Erythroblast (primary cell): ENCODE data around the gene IQSEC1.

Experiments
- DNase-seq, 2 experiments: peaks; one replicate each; lab custom pipeline; 2025; lab: John Stamatoyannopoulos, UW
- GATA1 ChIP-seq: IDR thresholded peaks from 2 replicates; pipeline ENCODE4 v1.6.1; 2011; ENCODE audit warnings: low read depth, mild to moderate bottlenecking, control low read depth, low read length, moderate library complexity
- POLR2A ChIP-seq: IDR thresholded peaks from 2 replicates; pipeline ENCODE4 v1.6.1; 2011; ENCODE audit warnings: mild to moderate bottlenecking, low read length

The IQSEC1 gene

DNA sequence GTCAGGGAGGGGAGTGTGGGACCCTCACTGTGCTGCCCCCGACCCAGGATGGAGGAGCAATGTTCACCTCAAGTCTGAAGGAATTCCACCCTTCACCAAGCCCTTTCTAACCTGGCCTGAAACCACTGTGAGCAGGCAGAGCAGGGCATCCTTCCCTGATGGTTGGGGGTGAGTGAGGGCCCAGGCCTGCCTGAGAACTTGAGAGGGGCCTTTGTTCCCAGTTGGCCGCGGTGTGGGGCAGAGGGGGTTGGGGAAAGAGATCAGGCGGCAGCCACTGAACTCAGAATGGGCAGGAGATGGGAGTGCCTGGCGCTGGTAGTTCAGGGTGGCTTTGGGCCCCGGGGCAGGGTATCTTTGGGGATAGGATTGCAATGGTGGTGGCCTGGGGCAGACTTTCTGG lies 128.4 kb downstream of the IQSEC1 start:
- no peak for DNase-seq
- TF ChIP-seq POLR2A (no peak), GATA1 (no peak)

DNA sequence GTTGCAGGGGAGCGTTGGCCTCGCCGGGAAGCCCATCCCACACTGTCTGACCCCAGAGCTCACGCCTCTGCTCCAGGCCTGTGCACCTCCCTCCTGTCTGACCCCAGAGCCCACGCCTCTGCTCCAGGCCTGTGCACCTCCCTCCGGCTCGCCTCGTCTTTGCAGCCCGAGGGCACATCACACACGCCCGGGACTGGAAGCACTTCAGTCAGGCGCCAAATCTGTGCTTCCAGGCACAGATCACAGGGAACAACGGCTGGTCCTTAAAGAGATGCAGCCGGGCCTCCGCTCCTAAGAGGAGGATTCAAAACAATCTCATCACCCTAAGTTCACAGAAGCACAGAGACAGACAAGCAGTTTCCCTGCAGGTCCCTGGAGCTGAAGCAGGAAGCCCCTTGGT lies 128.8 kb downstream of the IQSEC1 start:
- no peak for TF ChIP-seq POLR2A
- no peak for TF ChIP-seq GATA1
- no peak for DNase-seq

- TF ChIP-seq POLR2A (no peak), GATA1 (no peak)
- DNase-seq, result no peak
Measured at GRCh38 chr3:12943124-12944021, 129.9 kb downstream of the IQSEC1 start.

GRCh38 chr3:12941495-12942023 lies 131.7 kb downstream of the IQSEC1 start:
- no peak for TF ChIP-seq GATA1
- TF ChIP-seq POLR2A, result no peak
- DNase-seq, result no peak

DNA sequence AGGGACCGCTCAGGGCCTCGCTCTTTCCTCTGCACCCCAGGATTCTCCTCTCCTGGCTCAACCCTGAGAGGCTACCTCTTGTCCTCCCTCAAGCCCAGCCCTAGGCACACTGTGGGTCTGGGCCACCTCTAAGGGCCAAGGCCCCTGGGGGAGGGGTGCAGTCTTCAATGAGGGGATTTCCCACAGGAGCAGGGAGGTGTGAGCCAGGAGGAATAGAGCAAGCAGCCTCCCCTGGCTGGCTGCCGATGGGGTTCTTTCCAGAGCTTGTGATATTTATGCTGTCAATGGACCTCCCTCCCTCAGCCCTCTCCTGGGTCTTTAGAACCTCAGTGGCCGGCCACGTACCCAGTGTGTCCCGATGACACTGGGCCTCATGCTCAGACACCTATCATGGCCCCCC lies 132.4 kb downstream of the IQSEC1 start:
- DNase-seq, result no peak
- TF ChIP-seq POLR2A (no peak), GATA1 (no peak)

DNA sequence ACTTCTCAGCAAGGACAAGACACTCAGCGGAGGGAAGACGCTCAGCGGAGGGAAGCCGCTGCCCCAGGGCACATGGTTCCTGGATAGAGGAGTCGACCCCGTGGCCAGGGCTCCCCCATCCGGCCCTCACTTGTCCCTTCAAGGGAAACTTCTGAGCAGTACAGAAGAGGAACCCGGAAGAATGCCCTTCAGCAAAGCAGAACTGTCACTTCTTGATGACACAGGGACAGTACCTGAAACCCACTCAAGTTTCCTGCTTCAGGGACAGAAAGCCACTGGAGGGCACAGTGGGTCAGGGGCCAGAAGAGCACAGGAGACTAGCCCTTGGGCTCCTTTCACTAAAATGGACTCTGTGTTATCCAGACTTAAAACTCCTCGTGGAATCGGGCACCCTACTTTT lies 134.1 kb downstream of the IQSEC1 start:
- TF ChIP-seq POLR2A (no peak), GATA1 (no peak)
- DNase-seq, result no peak

DNA sequence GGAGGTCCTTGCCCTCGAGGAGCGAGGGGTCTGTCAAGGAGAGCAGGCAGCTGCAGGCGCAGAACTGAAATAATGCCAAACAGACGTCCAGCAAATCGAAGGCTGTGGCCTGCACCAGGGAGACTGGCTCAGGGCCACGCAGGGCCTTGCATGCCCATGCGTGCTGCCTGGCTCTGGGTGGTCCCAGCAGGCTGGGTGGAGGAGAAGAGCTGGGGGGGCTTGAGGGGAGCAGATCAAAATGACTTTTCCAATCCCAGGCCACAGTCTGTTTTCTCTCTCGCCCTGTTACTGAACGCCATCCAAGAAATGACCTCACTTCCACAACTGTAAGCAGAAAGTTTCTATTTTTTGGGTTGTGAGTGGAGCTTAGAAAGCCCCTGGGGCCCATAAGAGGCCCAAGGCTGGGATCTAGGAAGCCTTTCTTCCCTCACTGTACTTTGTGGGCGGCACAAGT lies 134.9 kb downstream of the IQSEC1 start:
- no peak for TF ChIP-seq POLR2A
- TF ChIP-seq GATA1, result no peak

DNA sequence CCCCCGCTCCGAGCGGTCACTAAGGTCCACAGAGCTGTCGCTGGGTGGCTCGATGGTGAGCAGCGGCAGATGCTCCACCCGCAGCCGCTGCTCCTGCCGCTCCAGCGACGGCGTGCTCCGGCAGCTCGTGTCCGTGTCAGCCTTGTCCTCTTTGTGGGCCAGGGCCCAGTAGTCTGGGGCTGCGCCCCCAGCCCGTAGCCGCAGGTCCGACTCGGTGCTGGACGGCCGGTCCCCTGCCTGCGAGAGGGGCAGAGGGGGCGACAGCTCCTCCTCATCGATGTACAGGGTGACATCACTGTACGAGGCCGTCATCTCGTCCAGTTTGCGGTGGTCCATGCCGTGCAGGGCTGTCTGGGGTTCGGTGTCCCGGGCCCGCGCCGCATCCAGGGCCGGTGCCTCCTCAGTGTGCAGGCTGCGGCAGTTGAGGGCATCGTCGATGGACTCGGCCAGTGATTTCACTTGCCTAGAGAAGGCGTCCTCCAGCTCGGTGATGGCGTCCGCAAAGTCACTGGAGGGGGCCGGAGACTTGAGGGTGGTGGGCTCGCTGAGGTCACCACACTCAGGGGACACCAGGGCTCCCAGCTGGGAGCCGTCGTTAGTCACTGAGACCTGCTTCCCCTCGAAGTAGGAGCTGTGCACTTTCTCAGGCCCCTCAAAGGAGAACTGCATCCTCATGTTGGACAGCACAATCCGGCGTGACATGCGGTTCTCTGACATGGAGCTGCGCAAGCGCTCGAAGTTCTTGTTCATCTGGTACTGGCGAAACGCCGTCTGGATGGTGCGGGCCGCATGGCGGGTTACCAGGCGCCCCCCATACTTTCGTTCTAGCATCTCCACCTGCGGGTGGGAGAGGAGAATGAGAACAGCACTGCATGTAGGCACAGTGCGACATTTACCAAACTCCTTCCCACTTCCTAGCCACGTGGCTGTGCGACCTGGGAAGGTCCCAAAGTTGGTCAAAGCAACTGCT lies 137.1 kb downstream of the IQSEC1 start:
- no peak for DNase-seq
- TF ChIP-seq GATA1, result no peak
- TF ChIP-seq POLR2A, result no peak

More for the DNA sequence above, 134.9 kb downstream of the IQSEC1 start:
- DNase-seq, result no peak

- DNase-seq, result peak; percentile 75 to 80
- TF ChIP-seq POLR2A (no peak), GATA1 (no peak)
Measured at GRCh38 chr3:12935023-12935860, 138.0 kb downstream of the IQSEC1 start.

GRCh38 chr3:12934431-12934830 lies 138.8 kb downstream of the IQSEC1 start:
- DNase-seq, result no peak
- TF ChIP-seq POLR2A, result no peak
- TF ChIP-seq GATA1, result no peak

DNA sequence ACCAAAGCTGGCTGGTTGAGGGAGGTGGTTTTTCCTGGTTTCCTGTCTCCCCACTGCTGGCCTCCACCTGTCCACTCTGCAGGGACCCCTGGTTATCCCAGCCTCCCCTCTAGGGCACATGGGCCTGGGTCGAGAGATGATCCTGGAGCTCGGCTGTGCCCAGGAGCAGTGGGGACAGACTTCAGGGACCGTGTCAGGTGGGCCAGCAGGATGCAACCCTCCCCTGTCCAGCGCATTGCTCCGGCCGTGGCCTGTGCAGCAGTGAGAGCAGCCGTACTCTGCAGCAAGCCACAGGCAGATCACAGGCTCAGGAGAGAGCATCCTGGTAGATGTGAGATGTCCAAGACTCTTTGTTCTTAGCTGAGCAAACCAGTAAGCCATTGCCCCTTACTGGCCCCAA lies 139.3 kb downstream of the IQSEC1 start:
- no peak for DNase-seq
- TF ChIP-seq GATA1 (no peak), POLR2A (no peak)

GRCh38 chr3:12932754-12933153 lies 140.5 kb downstream of the IQSEC1 start:
- no peak for TF ChIP-seq GATA1
- no peak for DNase-seq

DNA sequence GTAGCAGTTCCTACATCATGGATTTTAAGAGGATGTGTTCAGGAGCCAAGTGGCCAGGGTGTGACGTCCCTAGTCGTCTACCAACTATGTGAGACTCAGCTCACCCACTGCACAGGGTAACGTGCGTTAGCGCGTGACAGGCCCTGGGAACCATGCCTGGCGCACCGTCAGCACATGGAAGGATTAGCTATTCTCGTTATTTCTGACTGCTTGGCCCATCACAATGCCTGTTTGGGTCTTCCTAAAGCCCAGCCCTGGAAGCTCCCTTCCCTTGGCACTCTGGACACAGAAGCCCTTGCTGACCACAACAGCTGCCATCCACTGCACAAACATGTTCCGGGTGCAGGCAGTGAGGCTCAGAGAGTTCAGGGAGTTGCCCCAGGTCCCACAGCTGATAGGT lies 140.9 kb downstream of the IQSEC1 start:
- no peak for TF ChIP-seq POLR2A
- no peak for TF ChIP-seq GATA1
- no peak for DNase-seq
